Stomach smooth muscle (tissue), 2 donors: Measurements from ENCODE around the gene NR2E1.

Experiments used
- H3K27ac ChIP-seq: one replicate; pipeline ENCODE4 v1.7.0; 2013; ENCODE audit warnings: mild to moderate bottlenecking, low read length, inconsistent platforms
- H3K27me3 ChIP-seq, 2 donors: one replicate each; pipeline ENCODE4 v1.7.0; 2013; ENCODE audit warnings: low read length in 2 of 2; ENCODE audit not compliant: insufficient read depth in 2 of 2, control insufficient read depth in 1 of 2
- H3K36me3 ChIP-seq, 2 donors: one replicate each; pipeline ENCODE4 v1.7.0; 2013; ENCODE audit warnings: low read length in 2 of 2; ENCODE audit not compliant: control insufficient read depth in 2 of 2, insufficient read depth in 2 of 2
- H3K4me1 ChIP-seq: one replicate; pipeline ENCODE4 v1.7.0; 2013; ENCODE audit warnings: low read length; ENCODE audit not compliant: control insufficient read depth, insufficient read depth
- H3K4me3 ChIP-seq, 2 donors: one replicate each; pipeline ENCODE4 v1.7.0; 2013; ENCODE audit warnings: low read length in 2 of 2
- H3K9ac ChIP-seq, 2 donors: one replicate each; pipeline ENCODE4 v1.7.0; 2013; ENCODE audit warnings: low read length in 2 of 2, mild to moderate bottlenecking in 1 of 2
- H3K9me3 ChIP-seq, 2 donors: one replicate each; pipeline ENCODE4 v1.7.0; 2013; ENCODE audit warnings: low read length in 2 of 2; ENCODE audit not compliant: control insufficient read depth in 2 of 2
- donor health status: healthy.
- donor health status: Pancreatic carcinoma.

Gene NR2E1

GRCh38 chr6:108211671-108212070 lies 45.8 kb downstream of the NR2E1 start:
- no peak overlapping the region for H3K27ac ChIP-seq
- H3K9ac ChIP-seq, result no peak overlapping the region
- no peaks in the 10 kb centered on the region for H3K9me3 ChIP-seq
- H3K36me3 ChIP-seq, result peaks cover 6 to 12% of the 10 kb centered on the region in 2 donors
- H3K4me3 ChIP-seq, result no peak overlapping the region
- H3K27me3 ChIP-seq, result no peaks in the 10 kb centered on the region
- no peaks in the 10 kb centered on the region for H3K4me1 ChIP-seq

- no peak overlapping the region for H3K4me3 ChIP-seq
- H3K9me3 ChIP-seq, result no peaks in the 10 kb centered on the region
These were observed 56.2 kb downstream of the NR2E1 start for GRCh38 chr6:108222064-108222463.

GRCh38 chr6:108222504-108222903 lies 56.7 kb downstream of the NR2E1 start:
- peaks cover 9 to 16% of the 10 kb centered on the region in 2 donors for H3K36me3 ChIP-seq
- H3K27me3 ChIP-seq, result no peaks in the 10 kb centered on the region
- H3K9ac ChIP-seq, result no peak overlapping the region
- H3K27ac ChIP-seq, result no peak overlapping the region
- H3K4me1 ChIP-seq, result no peaks in the 10 kb centered on the region
- H3K4me3 ChIP-seq, result no peak overlapping the region
- H3K9me3 ChIP-seq, result no peaks in the 10 kb centered on the region

More at GRCh38 chr6:108222064-108222463, 56.2 kb downstream of the NR2E1 start:
- H3K36me3 ChIP-seq, result peaks cover 9 to 19% of the 10 kb centered on the region in 2 donors
- no peaks in the 10 kb centered on the region for H3K4me1 ChIP-seq
- H3K9ac ChIP-seq, result no peak overlapping the region
- no peaks in the 10 kb centered on the region for H3K27me3 ChIP-seq
- H3K27ac ChIP-seq, result no peak overlapping the region

- H3K9ac ChIP-seq, result no peak overlapping the region
- H3K27ac ChIP-seq, result no peak overlapping the region
- H3K4me1 ChIP-seq, result no peaks in the 10 kb centered on the region
- peaks cover 0 to 1% of the 10 kb centered on the region in 2 donors for H3K36me3 ChIP-seq
- H3K27me3 ChIP-seq, result no peaks in the 10 kb centered on the region
- no peak overlapping the region for H3K4me3 ChIP-seq
- no peaks in the 10 kb centered on the region for H3K9me3 ChIP-seq
These were observed 61.5 kb downstream of the NR2E1 start for GRCh38 chr6:108227290-108227689.

DNA sequence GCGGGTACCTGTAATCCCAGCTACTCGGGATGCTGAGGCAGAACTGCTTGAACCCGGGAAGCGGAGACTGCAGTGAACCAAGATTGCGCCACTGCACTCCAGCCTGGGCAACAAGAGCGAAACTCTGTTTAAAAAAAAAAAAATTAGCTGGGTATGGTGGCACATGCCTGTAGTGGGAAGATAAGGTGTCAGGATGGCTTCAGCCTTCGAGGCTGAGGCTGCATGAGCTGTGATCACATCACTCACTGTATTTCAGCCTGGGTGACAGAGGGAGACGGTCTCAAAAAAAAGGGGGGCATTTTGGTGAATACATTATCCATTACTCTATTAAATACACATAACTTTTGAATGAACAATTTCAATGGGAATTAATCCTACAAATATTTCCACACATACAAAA lies 62.6 kb downstream of the NR2E1 start:
- Histone ChIP-seq H3K4me3 (no peak overlapping the region), H3K9me3 (no peaks in the 10 kb centered on the region), H3K9ac (no peak overlapping the region), H3K27ac (no peak overlapping the region), H3K27me3 (no peaks in the 10 kb centered on the region), H3K36me3 (no peaks in the 10 kb centered on the region), H3K4me1 (no peaks in the 10 kb centered on the region)

DNA sequence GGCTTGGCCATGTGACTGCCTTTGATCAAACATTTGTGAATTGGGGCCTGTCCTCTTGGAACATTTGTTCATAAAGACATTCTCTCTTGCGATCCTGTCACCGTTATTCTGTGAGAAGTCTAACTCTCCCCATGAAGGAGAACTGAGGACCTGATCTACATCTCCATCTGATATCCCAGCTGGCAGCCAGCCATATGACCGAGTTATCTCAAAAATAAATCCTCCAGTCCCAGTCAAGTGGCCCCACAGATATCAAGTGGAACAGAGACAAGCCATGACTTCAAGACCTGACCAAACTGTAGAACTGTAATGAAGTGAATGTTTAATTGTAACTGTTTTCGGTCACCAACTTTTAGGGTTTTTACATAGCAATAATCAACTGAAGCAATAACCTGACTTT lies 69.3 kb downstream of the NR2E1 start:
- H3K9me3 ChIP-seq, result no peaks in the 10 kb centered on the region
- no peak overlapping the region for H3K4me3 ChIP-seq
- no peaks in the 10 kb centered on the region for H3K27me3 ChIP-seq
- no peaks in the 10 kb centered on the region for H3K4me1 ChIP-seq
- peaks cover 0 to 2% of the 10 kb centered on the region in 2 donors for H3K36me3 ChIP-seq
- no peak overlapping the region for H3K27ac ChIP-seq
- no peak overlapping the region for H3K9ac ChIP-seq

- Histone ChIP-seq H3K27ac (no peak overlapping the region), H3K4me1 (no peaks in the 10 kb centered on the region), H3K9ac (no peak overlapping the region), H3K9me3 (no peaks in the 10 kb centered on the region), H3K36me3 (peaks cover 0 to 2% of the 10 kb centered on the region in 2 donors), H3K4me3 (no peak overlapping the region), H3K27me3 (no peaks in the 10 kb centered on the region)
These were observed 71.0 kb downstream of the NR2E1 start for GRCh38 chr6:108236791-108237190.

GRCh38 chr6:108238322-108238721 lies 72.5 kb downstream of the NR2E1 start:
- peaks cover 0 to 7% of the 10 kb centered on the region in 2 donors for H3K9me3 ChIP-seq
- H3K36me3 ChIP-seq, result peaks cover 2 to 6% of the 10 kb centered on the region in 2 donors
- no peaks in the 10 kb centered on the region for H3K27me3 ChIP-seq

More at GRCh38 chr6:108238322-108238721, 72.5 kb downstream of the NR2E1 start:
- no peaks in the 10 kb centered on the region for H3K4me1 ChIP-seq
- no peak overlapping the region for H3K27ac ChIP-seq
- no peak overlapping the region for H3K9ac ChIP-seq
- H3K4me3 ChIP-seq, result no peak overlapping the region
